Measurements from ENCODE around the gene TNC.

TNC gene

GRCh38 chr9:115098226-115098965, 19.6 kb downstream of the TNC start:
- DNase-seq, result no peak

- DNase-seq, result no peak
Observed at GRCh38 chr9:115093520-115093919, 24.4 kb downstream of the TNC start.

GRCh38 chr9:115090486-115090885, 27.5 kb downstream of the TNC start:
- DNase-seq, result no peak

- no peak for DNase-seq
Observed at GRCh38 chr9:115088860-115089259, 29.1 kb downstream of the TNC start.

GRCh38 chr9:115086886-115087285, 31.1 kb downstream of the TNC start:
- no peak for DNase-seq

GRCh38 chr9:115086461-115086860, 31.5 kb downstream of the TNC start:
- DNase-seq, result no peak

- DNase-seq, result no peak
Observed at GRCh38 chr9:115085773-115086377, 32.1 kb downstream of the TNC start.

- no peak for DNase-seq
Observed at GRCh38 chr9:115084709-115085108, 33.2 kb downstream of the TNC start.

GRCh38 chr9:115084157-115084556, 33.8 kb downstream of the TNC start:
- no peak for DNase-seq

GRCh38 chr9:115080242-115080641, 37.7 kb downstream of the TNC start:
- DNase-seq, result no peak

GRCh38 chr9:115079156-115079555, 38.8 kb downstream of the TNC start:
- no peak for DNase-seq

GRCh38 chr9:115073456-115073855, 44.5 kb downstream of the TNC start:
- no peak for DNase-seq

GRCh38 chr9:115071176-115071575, 46.8 kb downstream of the TNC start:
- DNase-seq, result no peak

- DNase-seq, result no peak
Observed at GRCh38 chr9:115069771-115070170, 48.2 kb downstream of the TNC start.

GRCh38 chr9:115069302-115069701, 48.7 kb downstream of the TNC start:
- no peak for DNase-seq

- DNase-seq, result no peak
Observed at GRCh38 chr9:115068031-115068430, 49.9 kb downstream of the TNC start.

- DNase-seq, result no peak
Observed at GRCh38 chr9:115063058-115063845, 54.7 kb downstream of the TNC start.

GRCh38 chr9:115058684-115059315, 59.2 kb downstream of the TNC start:
- no peak for DNase-seq

GRCh38 chr9:115058175-115058574, 59.8 kb downstream of the TNC start:
- DNase-seq, result no peak

GRCh38 chr9:115057559-115057958, 60.4 kb downstream of the TNC start:
- no peak for DNase-seq

- no peak for DNase-seq
Observed at GRCh38 chr9:115050002-115050490, 67.9 kb downstream of the TNC start.

GRCh38 chr9:115046824-115047223, 71.1 kb downstream of the TNC start:
- no peak for DNase-seq

GRCh38 chr9:115046199-115046598, 71.8 kb downstream of the TNC start:
- no peak for DNase-seq
